ENCODE results near the gene CACNA1H. TPM values are rescaled to one million over a fixed set of nuclear protein-coding genes. Genes with fewer than 3 reads are reported as not detected.

CACNA1H gene
- total RNA-seq, 6 experiments from 2014 or later = 0.56 to 14.0 (median 5.0) TPM

DNA sequence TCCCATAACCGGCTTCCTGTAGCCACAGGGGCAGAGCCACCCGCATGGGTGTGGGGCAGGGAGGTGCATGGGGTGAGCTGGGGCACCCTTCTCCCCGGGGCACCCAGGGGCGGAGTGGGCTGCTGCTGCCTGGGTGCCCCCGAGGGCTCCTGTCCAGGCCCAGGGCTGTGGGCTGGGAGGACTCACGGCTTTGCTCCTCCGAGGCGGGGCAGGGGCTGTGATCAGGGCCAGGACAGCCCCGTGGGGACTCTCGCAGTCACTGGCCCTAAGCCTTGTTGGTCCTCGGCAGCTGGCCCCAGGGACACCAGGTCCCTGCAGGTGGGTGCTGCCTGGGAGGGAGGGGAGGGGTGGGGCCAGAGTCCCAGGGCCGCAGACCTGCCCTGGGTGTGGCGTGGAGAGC is 19.7 kb downstream of the CACNA1H start:
- TF ChIP-seq POLR2A (IDR thresholded peaks at IDR 0.05) = no peak
- TF ChIP-seq, protein P1, sequence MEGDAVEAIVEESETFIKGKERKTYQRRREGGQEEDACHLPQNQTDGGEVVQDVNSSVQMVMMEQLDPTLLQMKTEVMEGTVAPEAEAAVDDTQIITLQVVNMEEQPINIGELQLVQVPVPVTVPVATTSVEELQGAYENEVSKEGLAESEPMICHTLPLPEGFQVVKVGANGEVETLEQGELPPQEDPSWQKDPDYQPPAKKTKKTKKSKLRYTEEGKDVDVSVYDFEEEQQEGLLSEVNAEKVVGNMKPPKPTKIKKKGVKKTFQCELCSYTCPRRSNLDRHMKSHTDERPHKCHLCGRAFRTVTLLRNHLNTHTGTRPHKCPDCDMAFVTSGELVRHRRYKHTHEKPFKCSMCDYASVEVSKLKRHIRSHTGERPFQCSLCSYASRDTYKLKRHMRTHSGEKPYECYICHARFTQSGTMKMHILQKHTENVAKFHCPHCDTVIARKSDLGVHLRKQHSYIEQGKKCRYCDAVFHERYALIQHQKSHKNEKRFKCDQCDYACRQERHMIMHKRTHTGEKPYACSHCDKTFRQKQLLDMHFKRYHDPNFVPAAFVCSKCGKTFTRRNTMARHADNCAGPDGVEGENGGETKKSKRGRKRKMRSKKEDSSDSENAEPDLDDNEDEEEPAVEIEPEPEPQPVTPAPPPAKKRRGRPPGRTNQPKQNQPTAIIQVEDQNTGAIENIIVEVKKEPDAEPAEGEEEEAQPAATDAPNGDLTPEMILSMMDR (IDR thresholded peaks at IDR 0.05) = no peak
- intact Hi-C loops (cut with DNase I) = no loop called here
- Histone ChIP-seq H3K4me3 (no peak overlapping the region), H3K4me1 (peaks cover 0 to 10% (median 4%) of the 10 kb centered on the region in 4 donors), H3K27me3 (no peaks in the 10 kb centered on the region), H3K27ac (no peak overlapping the region), H3K36me3 (no peaks in the 10 kb centered on the region), H3K9me3 (no peaks in the 10 kb centered on the region)
- ATAC-seq = no peak
- WGBS (ENCODE audit: insufficient coverage, low coverage, low lambda C conversion rate, missing lambda C conversion rate) = 73% methylated on average over 2 of the region's 13 CpGs
- no peak for DNase-seq

DNA sequence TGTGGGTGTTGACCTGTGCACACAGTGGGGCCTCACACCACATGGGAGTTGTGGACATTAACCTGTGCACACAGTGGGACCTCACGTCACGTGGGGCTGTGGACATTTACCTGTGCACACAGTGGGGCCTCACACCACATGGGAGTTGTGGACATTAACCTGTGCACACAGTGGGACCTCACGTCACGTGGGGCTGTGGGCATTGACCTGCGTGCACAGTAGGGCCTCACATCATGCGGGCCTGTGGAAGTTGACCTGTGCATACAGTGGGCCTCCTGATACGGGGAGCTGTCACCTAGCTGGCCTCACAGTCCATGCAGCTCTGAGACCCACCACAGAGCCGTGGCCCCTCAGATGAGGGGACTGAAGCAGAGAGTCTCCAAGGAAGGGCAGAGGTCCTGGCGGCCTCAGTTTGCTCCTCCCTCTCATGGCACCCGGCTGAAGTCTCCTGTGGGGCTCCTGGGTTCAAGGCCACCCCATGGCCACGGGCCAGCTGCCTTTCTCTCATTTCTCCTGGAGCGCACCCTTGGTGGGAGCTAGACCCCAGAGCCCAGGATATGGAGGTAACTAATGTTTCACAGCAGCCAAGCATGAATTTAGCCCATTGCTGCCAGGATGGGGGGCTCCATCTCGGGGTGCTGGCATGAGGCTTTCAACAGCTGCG is 21.0 kb downstream of the CACNA1H start:
- H3K4me3 ChIP-seq = no peak overlapping the region
- H3K27me3 ChIP-seq = no peaks in the 10 kb centered on the region
- no peaks in the 10 kb centered on the region for H3K36me3 ChIP-seq
- DNase-seq = no peak
- no peak overlapping the region for H3K27ac ChIP-seq
- WGBS (ENCODE audit: insufficient coverage, low coverage, low lambda C conversion rate, missing lambda C conversion rate) = 56% methylated on average over 5 of the region's 14 CpGs
- no peaks in the 10 kb centered on the region for H3K9me3 ChIP-seq
- H3K4me1 ChIP-seq = peaks cover 0 to 10% (median 4%) of the 10 kb centered on the region in 4 donors
- intact Hi-C loops (cut with DNase I) = no loop called here
- no peak for TF ChIP-seq POLR2A (IDR thresholded peaks at IDR 0.05)
- TF ChIP-seq, protein P1 (IDR thresholded peaks at IDR 0.05) = no peak
- no peak for ATAC-seq

DNA sequence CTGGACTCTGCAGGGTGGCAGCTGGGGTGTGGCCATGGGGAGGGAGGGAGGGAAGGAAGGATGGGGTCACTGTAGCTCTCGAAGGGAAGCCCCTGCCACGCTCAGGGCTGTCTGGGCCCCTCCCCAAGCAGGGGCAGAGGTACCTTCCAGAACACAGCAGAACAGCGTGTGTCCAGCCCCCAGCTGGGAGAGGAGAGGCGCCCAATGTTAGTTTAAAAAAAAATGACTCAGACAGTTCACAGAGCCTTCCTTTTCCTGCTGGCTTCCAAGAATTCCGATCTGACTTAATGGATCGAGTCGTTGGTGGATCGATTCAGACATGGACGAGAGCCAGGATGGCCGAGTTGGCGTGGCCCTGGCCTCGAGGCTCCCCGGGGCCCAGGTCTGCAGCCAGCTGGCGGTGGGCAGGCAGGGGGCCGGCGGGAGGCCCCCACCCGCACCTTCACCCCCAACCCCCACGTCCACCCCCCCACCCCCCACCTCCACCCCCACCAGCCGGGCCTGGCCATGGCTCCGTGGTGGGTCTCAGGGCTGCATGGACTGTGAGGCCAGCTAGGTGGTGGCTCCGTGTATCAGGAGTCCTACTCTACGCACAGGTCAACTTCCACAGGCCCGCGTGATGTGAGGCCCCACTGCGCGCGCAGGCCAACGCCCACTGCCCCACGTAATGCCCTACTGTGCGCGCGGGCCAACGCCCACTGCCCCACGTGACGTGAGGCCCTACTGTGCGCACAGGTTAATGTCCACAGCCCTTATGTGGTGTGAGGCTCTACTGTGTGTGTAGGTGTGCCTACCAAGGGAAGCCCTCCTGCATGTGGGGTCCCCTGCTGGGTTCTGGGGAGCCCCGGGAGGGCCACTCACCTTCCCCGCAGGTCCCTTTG is 21.8 kb downstream of the CACNA1H start:
- no peak overlapping the region for H3K4me3 ChIP-seq
- no peak overlapping the region for H3K27ac ChIP-seq
- H3K36me3 ChIP-seq = no peaks in the 10 kb centered on the region
- peaks cover 0 to 10% (median 4%) of the 10 kb centered on the region in 4 donors for H3K4me1 ChIP-seq
- ATAC-seq = peak; percentile 10 to 66 (median 52)
- TF ChIP-seq POLR2A (IDR thresholded peaks at IDR 0.05) = no peak
- TF ChIP-seq, protein P1 (IDR thresholded peaks at IDR 0.05) = no peak
- WGBS (ENCODE audit: insufficient coverage, low coverage, low lambda C conversion rate, missing lambda C conversion rate) = 20% methylated on average over 1 of the region's 38 CpGs
- no peaks in the 10 kb centered on the region for H3K27me3 ChIP-seq
- H3K9me3 ChIP-seq = no peaks in the 10 kb centered on the region
- peak in 1 of 3 donors; percentile 42 for DNase-seq
- intact Hi-C loops (cut with DNase I) = no loop called here

DNA sequence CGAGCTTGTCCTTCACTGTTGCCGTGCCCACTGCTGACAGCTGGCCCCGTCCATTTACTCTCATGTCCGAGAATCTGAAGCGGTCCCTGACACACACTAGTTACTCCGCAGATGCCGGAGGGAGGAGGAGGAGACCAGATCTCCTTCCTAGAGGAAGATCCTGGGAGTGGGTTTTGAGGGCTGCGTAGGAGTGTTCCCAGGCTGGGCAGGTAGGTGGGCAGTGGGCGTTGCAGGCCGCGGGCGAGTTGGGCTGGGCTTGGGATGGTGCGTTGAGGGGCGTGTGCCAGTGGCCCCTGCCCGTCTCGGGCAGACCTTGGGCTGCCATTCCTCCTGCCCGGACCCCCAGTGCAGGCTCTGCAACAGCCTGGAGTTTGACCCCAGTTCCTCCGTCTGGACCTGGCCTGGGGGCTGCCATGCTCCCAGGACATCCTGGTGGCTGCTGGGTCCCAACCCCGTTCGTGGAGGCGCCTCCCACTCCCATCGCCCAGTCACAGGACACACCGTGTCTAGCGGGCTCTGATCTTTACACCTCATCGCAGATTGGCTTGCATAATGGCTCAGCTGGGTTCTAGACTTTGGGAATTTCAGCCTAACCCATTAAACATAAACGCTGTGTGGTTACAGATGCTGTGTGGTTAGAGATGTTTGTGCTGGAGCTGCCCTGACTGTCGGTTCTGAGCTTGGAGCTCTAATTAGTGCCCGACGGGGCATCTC is 22.8 kb downstream of the CACNA1H start:
- DNase-seq (no peak), ATAC-seq (no peak)
- H3K27me3 ChIP-seq = no peaks in the 10 kb centered on the region
- H3K9me3 ChIP-seq = no peaks in the 10 kb centered on the region
- H3K4me3 ChIP-seq = no peak overlapping the region
- no peak overlapping the region for H3K27ac ChIP-seq
- intact Hi-C loops (cut with DNase I) = no loop called here
- TF ChIP-seq, protein P1 (IDR thresholded peaks at IDR 0.05) = no peak
- TF ChIP-seq POLR2A (IDR thresholded peaks at IDR 0.05) = no peak
- peaks cover 0 to 10% (median 4%) of the 10 kb centered on the region in 4 donors for H3K4me1 ChIP-seq
- WGBS (ENCODE audit: insufficient coverage, low coverage, low lambda C conversion rate, missing lambda C conversion rate) = 40% methylated on average over 4 of the region's 29 CpGs
- no peaks in the 10 kb centered on the region for H3K36me3 ChIP-seq

Measured in right lobe of liver (tissue), 6 donors.